GM12878 (cell line): ENCODE data around the gene ABTB1. TPM values are rescaled to one million over a fixed set of nuclear protein-coding genes. Genes with fewer than 3 reads are reported as not detected.

Source experiments
- LARP7 ChIP-seq: fragments of 450-650 bp; IDR thresholded peaks from 2 replicates; pipeline ENCODE4 v1.6.1; 2017; ENCODE audit warnings: mild to moderate bottlenecking
- MXI1 ChIP-seq: fragments of 150-350 bp; IDR thresholded peaks from 2 replicates; pipeline ENCODE4 v1.6.1; 2011; ENCODE audit warnings: low read depth, mild to moderate bottlenecking, inconsistent platforms, low read length, improper control_type of control experiment
- SMAD5 ChIP-seq: IDR thresholded peaks from 2 replicates; pipeline ENCODE4 v1.6.1; 2016; ENCODE audit warnings: antibody characterized with exemption, low read depth
- polyA plus RNA-seq, 11 experiments: library from polyadenylated mRNA; depleted of rRNA in 4 of 11; unstranded in 6 of 11; stranded (reverse) in 5 of 11; fragments of >200 nt; fragmentation: Nextera tagmentation in 4 of 11; fragmentation: Illumina TruSeq in 1 of 11; extraction: Ambion mirVana in 4 of 11; extraction: Trizol in 1 of 11; gene quantifications; 1 replicate in 1 of 11; 2 replicates in 10 of 11; pipeline versions ENCODE4 v1.2.1 to v1.2.3, GENCODE V29; 2011 to 2016; ENCODE audit warnings: inconsistent platforms in 2 of 11, missing spikeins in 2 of 11, low read depth in 1 of 11
- total RNA-seq, 4 experiments: library from RNA; depleted of rRNA in 3 of 4; stranded (reverse); fragments of >200 nt in 3 of 4; fragmentation: Illumina TruSeq in 1 of 4; extraction: Trizol in 1 of 4; gene quantifications; 2 replicates each; pipeline versions ENCODE4 v1.2.1 to v1.2.3, GENCODE V29; 2013 to 2021
- TF ChIP-seq, protein P1 (sequence below): IDR thresholded peaks from 2 replicates; pipeline ENCODE4 v1.6.1; 2012; ENCODE audit warnings: low read depth, low read length, improper control_type of control experiment
- TF ChIP-seq, protein P2 (sequence below): fragments of 150-350 bp; IDR thresholded peaks from 2 replicates; pipeline ENCODE4 v1.6.1; 2014; ENCODE audit warnings: mild to moderate bottlenecking, low read depth, low read length
- TF ChIP-seq, protein P3 (sequence below): IDR thresholded peaks from 2 replicates; pipeline ENCODE4 v1.6.1; 2012; ENCODE audit warnings: low read depth, low read length, improper control_type of control experiment

The ABTB1 gene
- total and polyA plus RNA-seq, 10 of the 15 experiments (the other 5 are each of a cell fraction or from before 2014, with no cell fraction given) = 0.11 to 10.2 (median 7.1) TPM

DNA sequence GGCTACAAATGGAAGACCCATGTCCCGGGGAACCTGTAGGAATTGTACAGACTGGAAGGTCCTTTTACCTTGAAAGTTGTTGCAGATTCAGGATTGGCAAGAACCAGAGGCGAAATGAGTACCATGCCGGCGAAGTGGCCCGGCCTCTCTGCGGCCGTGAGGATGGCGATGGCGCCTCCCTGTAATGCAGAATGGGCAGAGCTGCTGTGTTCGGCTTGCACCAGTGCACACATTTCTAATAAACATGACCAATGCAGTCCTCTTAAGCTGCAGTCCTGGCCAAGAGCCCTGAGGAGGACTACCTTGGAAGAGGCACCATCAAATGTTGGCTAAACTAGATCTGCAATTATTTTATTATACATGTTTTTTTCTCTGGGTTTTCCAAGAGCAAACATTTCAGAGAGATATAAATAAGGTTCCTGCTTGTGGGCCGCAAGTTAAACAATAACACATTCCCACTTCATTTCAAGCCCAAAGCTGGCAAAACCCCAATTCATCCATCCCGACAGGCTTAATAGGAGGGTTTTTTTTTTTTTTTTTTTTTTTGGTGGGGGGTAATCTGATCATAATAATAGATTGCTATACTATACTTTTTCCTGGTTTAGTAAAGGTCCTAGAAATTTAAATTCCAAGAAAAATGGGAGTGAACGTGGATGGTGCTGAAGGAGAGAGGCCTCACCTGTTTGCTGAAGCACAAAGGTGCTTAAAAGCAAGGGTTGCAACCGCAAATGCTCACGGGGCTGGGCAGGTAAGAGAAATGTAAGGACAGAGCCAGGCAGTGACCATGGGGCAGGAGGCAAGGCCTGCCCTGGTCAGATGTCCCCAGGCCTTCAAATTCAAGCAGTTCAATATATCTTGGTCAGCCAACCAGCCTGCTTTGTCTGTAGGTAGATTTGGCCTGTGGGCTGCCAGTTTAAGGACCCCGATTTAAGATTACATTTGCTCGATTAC, 48.5 kb downstream of the ABTB1 start (continued):
- TF ChIP-seq, protein P1, sequence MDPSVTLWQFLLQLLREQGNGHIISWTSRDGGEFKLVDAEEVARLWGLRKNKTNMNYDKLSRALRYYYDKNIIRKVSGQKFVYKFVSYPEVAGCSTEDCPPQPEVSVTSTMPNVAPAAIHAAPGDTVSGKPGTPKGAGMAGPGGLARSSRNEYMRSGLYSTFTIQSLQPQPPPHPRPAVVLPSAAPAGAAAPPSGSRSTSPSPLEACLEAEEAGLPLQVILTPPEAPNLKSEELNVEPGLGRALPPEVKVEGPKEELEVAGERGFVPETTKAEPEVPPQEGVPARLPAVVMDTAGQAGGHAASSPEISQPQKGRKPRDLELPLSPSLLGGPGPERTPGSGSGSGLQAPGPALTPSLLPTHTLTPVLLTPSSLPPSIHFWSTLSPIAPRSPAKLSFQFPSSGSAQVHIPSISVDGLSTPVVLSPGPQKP = no peak
- TF ChIP-seq SMAD5 (no peak), MXI1 (no peak), LARP7 (no peak)
- TF ChIP-seq, protein P2, sequence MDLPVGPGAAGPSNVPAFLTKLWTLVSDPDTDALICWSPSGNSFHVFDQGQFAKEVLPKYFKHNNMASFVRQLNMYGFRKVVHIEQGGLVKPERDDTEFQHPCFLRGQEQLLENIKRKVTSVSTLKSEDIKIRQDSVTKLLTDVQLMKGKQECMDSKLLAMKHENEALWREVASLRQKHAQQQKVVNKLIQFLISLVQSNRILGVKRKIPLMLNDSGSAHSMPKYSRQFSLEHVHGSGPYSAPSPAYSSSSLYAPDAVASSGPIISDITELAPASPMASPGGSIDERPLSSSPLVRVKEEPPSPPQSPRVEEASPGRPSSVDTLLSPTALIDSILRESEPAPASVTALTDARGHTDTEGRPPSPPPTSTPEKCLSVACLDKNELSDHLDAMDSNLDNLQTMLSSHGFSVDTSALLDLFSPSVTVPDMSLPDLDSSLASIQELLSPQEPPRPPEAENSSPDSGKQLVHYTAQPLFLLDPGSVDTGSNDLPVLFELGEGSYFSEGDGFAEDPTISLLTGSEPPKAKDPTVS = no peak
- TF ChIP-seq, protein P3, sequence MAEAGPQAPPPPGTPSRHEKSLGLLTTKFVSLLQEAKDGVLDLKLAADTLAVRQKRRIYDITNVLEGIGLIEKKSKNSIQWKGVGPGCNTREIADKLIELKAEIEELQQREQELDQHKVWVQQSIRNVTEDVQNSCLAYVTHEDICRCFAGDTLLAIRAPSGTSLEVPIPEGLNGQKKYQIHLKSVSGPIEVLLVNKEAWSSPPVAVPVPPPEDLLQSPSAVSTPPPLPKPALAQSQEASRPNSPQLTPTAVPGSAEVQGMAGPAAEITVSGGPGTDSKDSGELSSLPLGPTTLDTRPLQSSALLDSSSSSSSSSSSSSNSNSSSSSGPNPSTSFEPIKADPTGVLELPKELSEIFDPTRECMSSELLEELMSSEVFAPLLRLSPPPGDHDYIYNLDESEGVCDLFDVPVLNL = no peak
